ENCODE results near the gene CERCAM. TPM values are rescaled to one million over a fixed set of nuclear protein-coding genes. Genes with fewer than 3 reads are reported as not detected.
A peak's percentile ranks its signal among the peaks of the same experiment; 100 is the strongest.

Gene CERCAM
- total RNA-seq, 1 donor from 2014 or later: 10.1 TPM

DNA sequence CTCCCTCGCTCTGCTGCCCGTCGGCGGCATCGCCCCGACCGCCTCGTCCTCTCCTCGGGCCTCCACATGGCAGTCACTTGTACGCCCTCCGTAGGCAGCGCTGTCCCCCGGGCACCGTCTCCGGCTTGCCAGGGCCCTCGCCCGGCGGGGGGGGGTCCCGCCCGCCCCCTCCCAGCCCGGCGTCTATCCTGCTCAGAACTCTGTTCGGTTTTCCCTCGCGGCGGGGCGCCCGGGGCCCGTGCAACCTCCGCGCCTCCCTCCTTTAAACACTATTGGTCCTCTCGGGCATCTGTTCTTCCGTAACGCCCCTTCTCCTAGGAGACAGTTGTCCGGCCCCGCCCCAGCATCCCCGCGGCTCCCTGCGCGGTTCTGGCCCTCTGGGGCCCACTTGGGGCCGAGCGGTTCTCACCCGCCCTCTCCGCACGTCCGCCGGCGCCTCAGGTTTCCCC is 36.0 kb downstream of the CERCAM start:
- DNase-seq: peak; percentile 58

DNA sequence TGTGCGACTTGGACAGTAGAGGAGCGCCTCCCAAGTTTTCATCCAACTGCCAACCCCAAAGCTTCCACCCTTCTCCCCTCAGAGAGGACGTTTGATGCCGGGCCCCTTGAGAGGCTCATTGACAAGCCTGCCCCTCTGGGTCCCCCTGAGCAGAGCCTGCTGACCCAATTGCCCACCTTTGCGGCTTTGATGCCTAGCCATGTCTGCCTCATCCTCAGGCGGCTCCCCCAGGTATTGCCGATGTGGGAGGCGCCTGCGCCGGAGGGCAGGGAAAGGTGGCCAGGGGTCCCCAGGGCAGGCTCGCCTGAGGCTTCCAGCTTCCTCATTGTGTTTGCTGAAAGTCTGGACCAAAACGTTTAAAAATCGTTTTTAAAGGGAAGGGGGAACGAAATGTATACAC is 36.5 kb downstream of the CERCAM start:
- no peak for DNase-seq

DNA sequence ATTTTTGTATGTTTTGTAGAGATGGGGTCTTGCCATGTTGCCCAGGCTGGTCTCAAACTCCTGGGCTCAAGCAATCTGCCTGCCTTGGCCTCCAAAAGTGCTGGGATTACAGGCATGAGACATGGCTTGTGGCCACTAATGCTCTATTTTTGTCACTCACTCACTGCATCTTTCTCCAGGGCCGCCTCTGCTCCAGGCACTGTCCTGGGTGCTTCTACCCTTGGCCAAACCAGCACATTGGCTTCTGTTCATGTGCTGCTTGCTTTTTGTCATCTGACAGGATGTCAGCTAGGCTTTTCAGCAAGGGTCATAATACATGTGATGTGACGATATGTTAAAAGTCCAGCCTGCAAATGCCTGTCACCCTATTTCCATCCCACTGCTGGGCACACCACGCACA is 38.4 kb downstream of the CERCAM start:
- no peak for DNase-seq

DNA sequence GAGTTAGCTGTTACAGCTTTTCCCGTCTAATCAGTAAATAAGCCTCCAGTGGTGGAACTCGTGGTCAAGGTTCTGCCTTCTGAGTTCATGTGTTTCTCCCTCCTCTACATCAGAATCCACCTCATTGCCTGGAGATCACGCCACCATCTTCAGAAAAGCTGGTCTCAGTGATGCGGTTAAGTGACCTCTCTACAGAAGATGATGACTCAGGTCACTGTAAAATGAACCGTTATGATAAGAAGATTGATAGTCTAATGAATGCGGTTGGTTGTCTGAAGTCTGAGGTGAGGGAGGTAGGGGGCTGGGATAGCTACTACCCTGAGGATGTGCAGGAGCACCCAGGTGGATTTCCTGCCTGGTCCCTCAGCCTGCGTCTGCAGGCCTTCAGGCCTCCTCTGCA is 48.4 kb downstream of the CERCAM start:
- DNase-seq: no peak

DNA sequence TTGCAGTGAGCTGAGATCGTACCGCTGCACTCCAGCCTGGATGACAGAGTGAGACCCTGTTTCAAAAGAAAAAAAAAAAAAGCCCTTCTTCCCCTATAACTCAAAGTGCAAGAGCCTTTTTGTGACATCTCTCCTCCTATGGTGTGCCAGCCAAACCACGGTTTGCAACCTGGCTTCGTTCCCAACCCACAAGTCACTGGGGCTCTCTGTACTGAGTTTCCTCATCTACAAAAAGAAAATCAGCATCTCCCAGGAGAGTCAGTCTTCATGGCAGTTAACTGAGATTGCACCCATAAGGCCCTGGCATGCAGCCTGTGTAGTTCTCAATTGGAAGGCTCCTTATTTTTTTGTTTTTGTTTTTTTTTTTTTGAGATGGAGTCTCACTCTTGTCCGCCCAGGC is 49.9 kb downstream of the CERCAM start:
- DNase-seq: no peak

DNA sequence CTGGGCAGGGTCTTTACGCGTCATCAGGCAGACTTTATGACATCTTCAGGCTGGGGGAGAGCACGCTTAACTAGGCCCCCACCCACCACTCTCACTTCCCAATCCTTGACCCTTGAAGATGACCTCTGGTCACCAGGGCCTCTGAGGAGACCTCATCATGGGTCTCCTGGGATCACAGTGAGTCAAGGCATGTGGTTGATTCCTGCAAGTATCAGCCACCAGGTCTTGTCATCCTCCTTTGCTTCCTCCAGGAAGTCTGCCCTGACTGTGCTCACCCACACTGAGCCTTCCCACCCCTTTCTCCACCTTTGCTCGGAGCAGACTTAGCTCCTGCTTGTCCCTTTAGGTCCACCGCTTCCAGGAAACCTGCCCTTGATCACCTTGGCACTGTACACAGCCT is 52.4 kb downstream of the CERCAM start:
- DNase-seq: no peak

DNA sequence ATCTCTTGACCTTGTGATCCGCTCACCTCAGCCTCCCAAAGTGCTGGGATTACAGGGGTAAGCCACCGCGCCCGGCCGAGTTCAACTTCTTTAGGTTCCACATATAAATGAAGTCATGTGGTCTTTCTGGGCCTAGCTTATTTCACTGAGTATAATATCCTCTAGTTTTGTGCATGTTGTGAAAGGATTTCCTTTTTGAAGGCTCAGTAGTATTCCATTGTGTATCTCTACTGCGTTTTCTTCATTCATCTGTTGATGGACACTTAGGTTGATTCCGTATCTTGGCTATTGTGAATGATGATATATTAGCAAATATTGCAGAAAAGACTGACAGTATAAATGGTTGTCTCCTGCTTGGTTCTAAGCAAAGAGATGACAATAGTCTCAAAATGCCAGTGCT is 55.2 kb downstream of the CERCAM start:
- DNase-seq: no peak

DNA sequence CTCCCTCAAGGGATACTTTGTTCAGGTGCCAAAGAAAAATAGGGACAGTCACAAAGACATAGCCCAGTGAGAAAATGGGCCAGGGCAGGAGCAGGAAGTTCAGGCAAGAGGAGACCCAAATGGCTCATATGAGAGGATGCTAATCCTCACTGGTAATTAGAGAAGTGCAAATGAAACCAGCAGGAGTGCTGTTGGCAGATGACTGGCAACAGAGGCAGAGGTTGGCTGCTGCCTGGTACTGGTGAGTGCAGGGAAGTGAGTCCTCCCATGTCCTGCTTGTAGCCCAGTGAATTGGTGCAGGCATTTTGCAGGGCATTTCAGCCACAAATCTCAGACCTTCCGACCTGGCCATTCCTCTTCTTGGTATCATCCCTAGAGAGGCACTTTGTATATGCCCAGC is 58.6 kb downstream of the CERCAM start:
- no peak for DNase-seq

DNA sequence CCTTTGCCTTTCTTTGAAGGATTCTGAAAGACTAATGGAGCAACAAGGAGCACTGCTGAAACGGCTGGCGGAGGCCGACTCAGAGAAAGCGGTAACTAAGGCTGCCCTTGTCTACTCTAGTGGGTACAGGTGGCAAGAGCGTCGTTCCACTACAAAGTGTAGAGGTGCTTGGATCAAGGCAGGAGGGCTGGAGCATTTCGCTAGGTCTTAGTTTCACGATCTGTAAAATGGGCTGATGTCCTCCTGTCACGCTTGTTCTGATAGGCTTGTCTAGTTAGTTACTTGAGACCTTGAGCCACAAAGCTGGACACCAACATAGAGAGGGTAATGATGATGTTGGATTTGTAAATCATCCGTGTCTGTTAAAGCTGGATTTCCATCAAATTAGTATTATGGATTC is 60.9 kb downstream of the CERCAM start:
- no peak for DNase-seq

DNA sequence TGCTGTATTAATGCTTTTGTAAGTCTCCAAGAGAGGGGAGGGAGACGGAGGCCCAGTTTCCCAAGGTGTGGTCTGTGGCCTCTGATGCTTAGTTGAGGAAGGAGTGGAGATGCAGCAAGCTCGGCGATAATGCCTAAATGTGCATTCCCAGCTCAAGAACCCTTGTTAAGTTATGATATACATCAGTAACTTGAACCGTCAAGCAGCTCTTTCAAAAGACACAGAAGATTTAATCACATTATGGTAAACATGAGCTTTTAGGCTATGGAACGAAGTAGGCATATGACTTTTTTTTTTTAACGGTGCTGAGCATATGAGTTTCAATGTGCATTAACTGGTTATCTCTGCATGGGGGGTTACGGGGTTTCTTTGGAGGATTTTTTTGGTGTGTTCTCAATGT is 61.5 kb downstream of the CERCAM start:
- DNase-seq: no peak

DNA sequence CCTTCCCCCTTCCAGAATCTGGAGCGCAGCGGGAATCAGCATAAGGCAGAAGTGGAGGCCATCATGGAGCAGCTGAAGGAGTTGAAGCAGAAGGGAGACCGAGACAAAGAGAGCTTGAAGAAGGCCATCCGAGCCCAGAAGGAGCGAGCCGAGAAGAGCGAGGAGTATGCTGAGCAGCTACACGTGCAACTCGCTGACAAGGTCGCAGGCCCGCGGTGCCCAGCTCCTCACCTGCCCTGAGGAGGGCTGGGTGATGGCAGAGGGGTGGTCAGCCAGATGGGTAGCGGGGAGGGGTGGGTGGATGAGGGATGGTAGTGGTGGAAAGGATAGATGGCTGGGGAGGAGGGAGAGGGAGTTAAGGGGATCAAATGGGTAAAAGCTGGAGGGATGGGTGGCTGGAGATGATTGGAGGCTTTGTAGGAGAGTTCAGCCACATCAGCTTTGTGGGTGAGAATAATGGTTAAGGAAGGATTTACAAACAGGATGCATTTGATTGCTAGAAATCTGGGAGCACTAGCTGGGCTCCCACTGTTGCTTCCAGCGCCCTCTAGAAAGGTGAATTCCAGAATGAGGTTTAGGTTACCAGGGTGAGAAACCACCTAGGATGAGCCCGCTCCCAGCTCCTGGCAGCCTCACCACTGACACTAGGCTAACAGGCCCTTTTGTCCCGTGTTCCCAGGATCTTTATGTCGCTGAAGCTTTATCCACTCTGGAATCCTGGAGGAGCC is 64.2 kb downstream of the CERCAM start:
- no peak for DNase-seq

DNA sequence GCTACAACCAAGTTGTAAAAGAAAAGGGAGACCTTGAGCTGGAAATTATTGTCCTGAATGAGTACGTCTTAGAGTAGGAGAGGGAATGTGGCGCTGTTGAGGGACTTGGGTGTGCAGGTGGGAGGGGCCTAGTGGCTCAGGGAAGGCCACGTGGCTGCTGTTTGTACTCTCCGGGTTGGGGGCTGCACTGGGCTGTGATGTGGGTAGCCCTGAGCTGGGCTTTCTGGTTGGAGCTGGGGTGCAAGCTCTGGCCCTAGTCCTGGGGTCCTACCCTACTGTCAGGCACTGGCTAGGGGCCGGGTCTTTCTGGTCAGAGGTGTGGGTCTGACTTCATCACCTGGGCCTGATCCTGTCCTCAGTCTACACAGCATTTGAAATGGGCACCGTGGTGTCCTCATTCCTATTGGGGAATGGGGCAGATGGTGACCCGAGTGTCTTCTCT is 64.8 kb downstream of the CERCAM start:
- DNase-seq: no peak

DNA sequence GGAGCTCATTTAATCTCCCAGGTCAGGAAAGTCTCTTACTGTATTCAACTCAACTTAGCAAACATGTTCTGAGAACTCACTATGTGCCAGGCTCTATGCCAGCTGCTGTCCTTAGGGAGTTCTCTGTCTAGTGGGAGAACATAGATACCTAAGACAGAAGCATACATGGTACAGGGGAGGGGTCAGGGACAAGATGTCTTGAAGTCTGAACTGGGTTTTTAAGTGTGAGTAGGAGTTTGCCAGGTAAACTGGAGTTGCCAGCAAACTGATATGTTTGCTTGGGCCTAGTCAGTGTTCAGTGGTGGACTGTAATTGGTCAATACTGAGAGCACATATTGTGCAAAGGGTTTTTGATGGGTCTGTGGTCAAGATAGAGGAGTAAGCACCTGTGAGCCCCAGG is 65.5 kb downstream of the CERCAM start:
- no peak for DNase-seq

Other genes with a start within 250 kb of the CERCAM start
- gene CIZ1, start 229.3 kb upstream of the CERCAM start, total RNA-seq: 11.5 TPM
- gene DNM1, start 217.5 kb upstream of the CERCAM start, total RNA-seq: 71.7 TPM
- gene GOLGA2, start 144.8 kb upstream of the CERCAM start, total RNA-seq: 45.9 TPM
- 5.5 TPM for gene SWI5, start 144.6 kb upstream of the CERCAM start, total RNA-seq
- gene TRUB2, start 98.4 kb upstream of the CERCAM start, total RNA-seq: 24.0 TPM
- gene COQ4, start 98.0 kb upstream of the CERCAM start, total RNA-seq: 19.5 TPM
- 23.9 TPM for gene SLC27A4, start 80.3 kb upstream of the CERCAM start, total RNA-seq
- gene URM1, start 49.5 kb upstream of the CERCAM start, total RNA-seq: 21.8 TPM
- 14.8 TPM for gene ODF2, start 35.1 kb downstream of the CERCAM start, total RNA-seq
- gene GLE1, start 83.9 kb downstream of the CERCAM start, total RNA-seq: 18.9 TPM
- gene SPTAN1, start 131.7 kb downstream of the CERCAM start, total RNA-seq: 914 TPM
- 32.0 TPM for gene DYNC2I2, start 236.0 kb downstream of the CERCAM start, total RNA-seq

Data from occipital lobe (tissue), 2 donors.